Panc1 (cell line): ENCODE results near the gene GPRC5D. TPM values are rescaled to one million over a fixed set of nuclear protein-coding genes. Genes with fewer than 3 reads are reported as not detected.

Source experiments
- ATAC-seq: fragments of 200-7000 bp; cut with Tn5 transposase; 2 replicates; pipeline ENCODE4 v1.9.1; 2020; ENCODE audit warnings: mild to moderate bottlenecking, moderate library complexity
- BruUV-seq: library from RNA; stranded (reverse); fragments of 400-500 nt; replicated peaks from 2 replicates; lab custom pipeline; 2021; lab: Mats Ljungman, UMichigan
- CTCF ChIA-PET: fragments of 300-600 bp; sonication (Branson Sonifier 250); formaldehyde crosslinking; loops from one replicate; lab custom pipeline; 2022; ENCODE audit warnings: antibody characterized with exemption; lab: Charles Lee
- POLR2A ChIA-PET: fragments of 300-600 bp; sonication (Branson Sonifier 250); formaldehyde crosslinking; loops from one replicate; lab custom pipeline; 2022; ENCODE audit warnings: antibody characterized with exemption; lab: Charles Lee
- DNase-seq: peaks from one replicate; pipeline ENCODE4 v3.0.0-alpha.2; 2010; ENCODE audit warnings: low read depth, low spot score
- H3K27ac ChIP-seq: 2 replicates; pipeline ENCODE4 v1.5.1; 2011; ENCODE audit warnings: mild to moderate bottlenecking, low read length, inconsistent platforms
- H3K27me3 ChIP-seq: fragments of 200-500 bp; sonication (Bioruptor generic); 2 replicates; pipeline ENCODE4 v1.6.0; 2014; ENCODE audit warnings: low read length, inconsistent platforms; ENCODE audit not compliant: control insufficient read depth, insufficient read depth
- H3K36me3 ChIP-seq: fragments of 200-500 bp; sonication (Bioruptor generic); 2 replicates; pipeline ENCODE4 v1.5.1; 2014; ENCODE audit warnings: inconsistent platforms, mild to moderate bottlenecking, low read length, moderate library complexity; ENCODE audit not compliant: control insufficient read depth, insufficient read depth
- H3K4me1 ChIP-seq: 2 replicates; pipeline ENCODE4 v1.5.1; 2011; ENCODE audit warnings: inconsistent platforms, mild to moderate bottlenecking, low read length, moderate library complexity; ENCODE audit not compliant: control insufficient read depth, insufficient read depth
- H3K4me3 ChIP-seq, 2 experiments: 2 replicates each; pipeline ENCODE4 v1.5.1; 2011 to 2012; ENCODE audit warnings: low read depth in 2 of 2, low read length in 2 of 2, mild to moderate bottlenecking in 2 of 2, inconsistent platforms in 1 of 2, moderate library complexity in 1 of 2
- H3K9me3 ChIP-seq: fragments of 200-500 bp; sonication (Bioruptor generic); 2 replicates; pipeline ENCODE4 v1.5.1; 2014; ENCODE audit warnings: low read depth, mild to moderate bottlenecking, inconsistent platforms, low read length, moderate library complexity; ENCODE audit not compliant: control insufficient read depth, insufficient read depth
- POLR2AphosphoS5 ChIP-seq: IDR thresholded peaks from 2 replicates; pipeline ENCODE4 v1.6.1; 2012; ENCODE audit warnings: mild to moderate bottlenecking, low read depth, low read length, moderate library complexity
- REST ChIP-seq, 2 experiments: IDR thresholded peaks; 2 replicates each; pipeline ENCODE4 v1.6.1; 2011 to 2012; ENCODE audit warnings: low read depth in 2 of 2, control low read depth in 1 of 2, low read length in 1 of 2, mild to moderate bottlenecking in 1 of 2, moderate library complexity in 1 of 2; ENCODE audit not compliant: insufficient read depth in 1 of 2
- SIN3A ChIP-seq: IDR thresholded peaks from 2 replicates; pipeline ENCODE4 v1.6.1; 2012; ENCODE audit warnings: low read depth, mild to moderate bottlenecking, low read length, moderate library complexity, borderline replicate concordance; ENCODE audit not compliant: insufficient read depth
- TCF7L2 ChIP-seq: IDR thresholded peaks from 2 replicates; pipeline ENCODE4 v1.6.1; 2011; ENCODE audit warnings: mild to moderate bottlenecking, low read depth, low read length, inconsistent platforms
- in situ Hi-C: cut with HindIII; loops from 2 replicates; pipeline ENCODE4 v1.10.0; 2016; ENCODE audit warnings: low sequenced_read_pairs, low pct_unique_long_range_greater_than_20kb
- intact Hi-C: fragments of 100-400 bp; cut with micrococcal nuclease; formaldehyde crosslinking; loops from one replicate; pipeline ENCODE4 v1.10.0; 2022; ENCODE audit not compliant: unreplicated experiment
- total RNA-seq: library from RNA; stranded (reverse); gene quantifications from one replicate; pipeline ENCODE4 v1.2.1, GENCODE V29; 2021; ENCODE audit not compliant: unreplicated experiment
- TF ChIP-seq, protein P1 (sequence below): fragments of 450-650 bp; IDR thresholded peaks from 2 replicates; pipeline ENCODE4 v1.5.1; 2017; ENCODE audit warnings: mild to moderate bottlenecking

The GPRC5D gene
- total RNA-seq, 1 experiment from 2014 or later = not detected

DNA sequence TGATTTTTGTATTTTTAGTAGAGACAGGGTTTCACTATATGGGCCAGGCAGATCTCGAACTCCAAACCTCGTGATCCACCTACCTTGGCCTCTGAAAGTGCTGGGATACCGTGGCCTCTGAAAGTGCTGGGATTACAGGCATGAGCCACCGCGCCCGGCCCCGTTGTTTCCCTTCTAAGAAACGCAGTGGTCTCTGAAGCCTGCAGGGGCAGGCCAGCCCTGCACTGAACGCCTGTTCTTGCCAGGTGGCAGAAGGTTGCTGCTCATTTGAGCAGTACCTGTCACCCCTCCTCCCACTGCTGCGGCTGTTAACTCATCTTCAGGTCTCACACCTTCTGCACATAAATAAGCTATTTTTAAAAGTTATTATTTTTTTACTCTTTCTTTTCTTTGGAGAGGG lies 36.3 kb downstream of the GPRC5D start:
- Histone ChIP-seq H3K27ac (peak overlapping the region; percentile 78), H3K27me3 (no peaks in the 10 kb centered on the region), H3K36me3 (peaks cover 13% of the 10 kb centered on the region), H3K4me1 (peaks cover 93% of the 10 kb centered on the region), H3K9me3 (no peaks in the 10 kb centered on the region), H3K4me3 (no peak overlapping the region)
- ChIA-PET POLR2A (no interaction called here), CTCF (no interaction called here)
- ATAC-seq (peak; percentile 46), DNase-seq (no peak)
- in situ Hi-C loops = no loop called here
- TF ChIP-seq REST (IDR thresholded peaks at IDR 0.05; ENCODE audit: insufficient read depth in 1 of 2, low read depth in 2 of 2, low read length in 1 of 2) (no peak), SIN3A (no peak), TCF7L2 (no peak), POLR2AphosphoS5 (no peak)
- TF ChIP-seq, protein P1, sequence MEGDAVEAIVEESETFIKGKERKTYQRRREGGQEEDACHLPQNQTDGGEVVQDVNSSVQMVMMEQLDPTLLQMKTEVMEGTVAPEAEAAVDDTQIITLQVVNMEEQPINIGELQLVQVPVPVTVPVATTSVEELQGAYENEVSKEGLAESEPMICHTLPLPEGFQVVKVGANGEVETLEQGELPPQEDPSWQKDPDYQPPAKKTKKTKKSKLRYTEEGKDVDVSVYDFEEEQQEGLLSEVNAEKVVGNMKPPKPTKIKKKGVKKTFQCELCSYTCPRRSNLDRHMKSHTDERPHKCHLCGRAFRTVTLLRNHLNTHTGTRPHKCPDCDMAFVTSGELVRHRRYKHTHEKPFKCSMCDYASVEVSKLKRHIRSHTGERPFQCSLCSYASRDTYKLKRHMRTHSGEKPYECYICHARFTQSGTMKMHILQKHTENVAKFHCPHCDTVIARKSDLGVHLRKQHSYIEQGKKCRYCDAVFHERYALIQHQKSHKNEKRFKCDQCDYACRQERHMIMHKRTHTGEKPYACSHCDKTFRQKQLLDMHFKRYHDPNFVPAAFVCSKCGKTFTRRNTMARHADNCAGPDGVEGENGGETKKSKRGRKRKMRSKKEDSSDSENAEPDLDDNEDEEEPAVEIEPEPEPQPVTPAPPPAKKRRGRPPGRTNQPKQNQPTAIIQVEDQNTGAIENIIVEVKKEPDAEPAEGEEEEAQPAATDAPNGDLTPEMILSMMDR = no peak
- intact Hi-C loops = loop anchor here (5.0 kb wide), 1 partner anchor 67 kb away; no protein-coding TSS in a partner anchor
- BruUV-seq = no TSS peak

GRCh38 chr12:12912711-12913110 lies 39.3 kb downstream of the GPRC5D start:
- no peaks in the 10 kb centered on the region for H3K27me3 ChIP-seq
- no TSS peak for BruUV-seq
- H3K9me3 ChIP-seq = no peaks in the 10 kb centered on the region
- H3K4me1 ChIP-seq = peaks cover 96% of the 10 kb centered on the region
- ChIA-PET POLR2A (no interaction called here), CTCF (interaction anchor here (0.7 kb wide), 1 partner anchor 81 kb away, joined by 6 read pairs; no protein-coding TSS in a partner anchor)
- in situ Hi-C loops (no loop called here), intact Hi-C loops (no loop called here)
- TF ChIP-seq, protein P1 = no peak
- peaks cover 16% of the 10 kb centered on the region for H3K36me3 ChIP-seq
- no peak overlapping the region for H3K4me3 ChIP-seq
- no peak for ATAC-seq
- peak overlapping the region; percentile 75 for H3K27ac ChIP-seq
- no peak for DNase-seq
